GM18499 (cell line): ENCODE data around the gene ADGRG2.

Source experiments
- ATAC-seq: cut with Tn5 transposase; IDR thresholded peaks from one replicate; pipeline ENCODE4 v1.9.1; 2021; ENCODE audit warnings: moderate number of reproducible peaks; ENCODE audit not compliant: insufficient read depth, unreplicated experiment

The ADGRG2 gene

DNA sequence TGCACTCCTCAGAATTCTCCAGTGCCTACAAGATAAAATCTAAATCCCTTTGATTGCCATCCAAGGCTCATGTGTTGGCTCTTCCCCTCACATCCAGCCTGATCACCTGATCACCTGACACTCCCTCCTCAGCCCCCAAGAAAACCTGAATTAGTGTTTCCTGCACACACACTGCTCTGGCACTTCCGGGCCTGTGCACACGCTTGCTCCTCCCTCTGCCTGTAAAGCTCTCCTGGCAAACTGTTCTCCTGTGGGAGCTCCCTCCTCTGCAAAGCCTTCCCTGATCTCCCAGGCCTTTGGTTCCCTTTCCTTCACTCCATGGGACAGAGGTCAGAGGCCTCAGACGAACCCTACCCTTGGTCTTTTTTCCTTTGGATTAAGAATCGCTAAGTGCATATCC is 158.2 kb downstream of the ADGRG2 start:
- ATAC-seq = no peak

DNA sequence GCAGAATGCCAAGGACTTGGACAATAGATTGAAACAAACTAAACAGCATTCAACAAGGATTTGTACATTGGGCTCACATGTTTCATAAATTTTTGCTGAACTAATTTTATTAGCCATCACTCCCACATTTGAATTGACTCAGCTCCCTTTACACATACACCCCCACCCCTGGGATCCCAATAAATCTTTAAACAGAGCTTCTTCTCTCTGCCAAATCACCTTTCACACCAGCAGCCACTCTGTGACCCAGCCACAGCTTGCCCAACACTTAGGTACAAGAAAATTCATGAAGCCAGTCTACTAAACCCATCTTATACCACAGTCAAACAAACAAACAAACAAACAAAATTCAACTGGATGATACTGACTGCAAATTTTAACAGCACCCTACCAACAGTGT is 159.9 kb downstream of the ADGRG2 start:
- no peak for ATAC-seq

DNA sequence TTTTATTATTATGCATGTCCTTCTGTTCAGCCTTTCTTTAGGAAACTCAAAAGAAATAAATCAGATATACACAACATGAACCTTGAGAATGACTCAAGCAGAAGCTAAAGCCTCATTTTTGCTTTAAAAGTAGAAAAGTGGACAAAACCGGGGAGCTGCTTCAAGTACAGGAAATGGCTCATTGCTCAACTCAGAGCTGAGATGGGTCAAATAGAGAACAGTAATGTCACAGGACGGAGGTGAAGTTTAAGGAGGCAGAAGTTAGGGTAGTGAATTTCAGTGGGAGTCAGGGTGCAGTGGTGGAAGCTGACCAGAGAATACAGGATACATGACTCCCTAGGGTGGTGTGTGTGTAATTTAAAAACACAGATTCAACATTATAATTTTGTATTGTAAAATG is 160.6 kb downstream of the ADGRG2 start:
- ATAC-seq = no peak

DNA sequence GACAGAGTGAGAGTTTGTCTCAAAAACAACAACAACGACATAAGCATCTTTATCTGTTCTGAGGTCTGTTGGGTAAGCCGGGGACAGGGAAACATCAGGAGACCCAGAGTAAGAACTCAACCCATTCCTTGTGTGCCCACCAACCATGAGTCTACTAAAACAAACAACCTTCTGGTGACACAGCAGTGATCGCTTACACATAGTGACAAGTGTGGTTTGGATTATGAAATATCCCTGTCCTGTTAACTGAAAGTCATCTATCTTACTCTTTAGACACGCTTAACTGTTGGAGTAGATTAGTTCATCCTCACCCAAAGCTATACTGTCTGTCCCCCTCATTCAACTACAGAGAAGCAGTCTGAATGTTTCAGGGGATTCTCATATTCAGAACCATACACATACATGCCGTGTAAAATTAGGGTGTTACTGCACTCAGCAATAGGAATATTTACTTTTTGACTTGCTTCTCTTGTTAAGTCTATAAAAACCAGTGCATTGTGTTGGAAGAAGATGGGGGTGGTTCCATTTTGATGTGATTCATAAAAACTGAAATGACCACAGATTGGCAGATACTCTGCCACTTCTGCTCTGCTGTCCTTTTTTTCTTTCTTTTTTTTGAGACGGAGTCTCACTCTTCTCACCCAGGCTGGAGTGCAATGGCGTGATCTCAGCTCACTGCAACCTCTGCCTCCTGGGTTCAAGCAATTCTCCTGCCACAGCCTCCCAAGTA is 165.8 kb downstream of the ADGRG2 start:
- ATAC-seq = no peak

DNA sequence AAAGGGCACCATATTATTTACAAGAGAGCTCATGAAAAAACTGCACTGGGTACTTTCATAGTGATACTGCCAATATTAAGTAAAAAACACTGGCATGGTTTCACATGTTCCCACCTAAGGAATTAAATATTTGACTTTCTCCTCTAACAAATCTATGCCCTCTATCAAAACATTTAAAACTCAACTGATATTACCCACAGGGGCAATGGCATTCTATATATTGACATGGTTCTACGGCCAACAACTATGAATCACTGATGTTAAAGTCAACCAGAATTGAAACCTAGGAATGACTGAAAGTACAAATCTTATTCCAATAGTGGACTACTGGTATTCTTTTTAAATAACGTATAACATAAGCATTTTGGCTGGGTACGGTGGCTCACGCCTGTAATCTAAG is 166.6 kb downstream of the ADGRG2 start:
- no peak for ATAC-seq

DNA sequence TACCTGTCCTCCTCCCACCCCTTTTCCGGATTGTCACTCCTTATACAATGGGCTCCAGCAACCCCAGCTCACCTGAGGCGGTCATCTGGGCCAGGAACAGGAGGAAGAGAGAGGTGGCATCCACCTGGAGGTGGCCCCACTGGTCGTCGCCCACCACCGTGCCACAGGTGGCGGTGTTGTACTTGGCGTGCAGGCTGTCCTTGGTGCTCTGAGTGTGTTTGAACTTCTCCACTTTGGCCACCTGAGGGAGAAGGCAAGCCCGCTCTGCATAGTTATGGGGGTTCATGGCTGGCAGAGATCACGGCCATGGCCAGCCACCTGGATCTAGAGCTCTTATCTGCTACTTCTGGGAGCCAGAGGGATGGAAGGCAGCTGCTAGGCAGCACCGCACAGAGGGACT is 171.2 kb downstream of the ADGRG2 start:
- no peak for ATAC-seq

DNA sequence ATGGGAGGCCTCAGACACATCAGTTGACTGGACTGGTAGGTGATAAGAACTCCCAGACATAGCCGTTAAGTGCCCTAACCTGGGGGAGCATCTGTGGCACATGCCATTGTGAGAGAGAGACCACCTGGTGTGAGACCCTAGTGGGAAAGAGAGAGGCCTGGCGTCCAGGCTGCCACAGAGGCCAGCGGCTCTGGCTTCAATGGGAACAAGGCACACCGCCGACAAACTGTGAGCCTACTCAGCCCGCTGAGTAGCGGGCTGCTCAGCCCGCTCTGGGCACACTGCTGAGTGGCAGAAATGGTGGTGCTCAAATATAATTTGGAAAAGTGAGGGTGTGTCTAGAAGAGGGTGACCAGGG is 172.3 kb downstream of the ADGRG2 start:
- ATAC-seq = no peak

DNA sequence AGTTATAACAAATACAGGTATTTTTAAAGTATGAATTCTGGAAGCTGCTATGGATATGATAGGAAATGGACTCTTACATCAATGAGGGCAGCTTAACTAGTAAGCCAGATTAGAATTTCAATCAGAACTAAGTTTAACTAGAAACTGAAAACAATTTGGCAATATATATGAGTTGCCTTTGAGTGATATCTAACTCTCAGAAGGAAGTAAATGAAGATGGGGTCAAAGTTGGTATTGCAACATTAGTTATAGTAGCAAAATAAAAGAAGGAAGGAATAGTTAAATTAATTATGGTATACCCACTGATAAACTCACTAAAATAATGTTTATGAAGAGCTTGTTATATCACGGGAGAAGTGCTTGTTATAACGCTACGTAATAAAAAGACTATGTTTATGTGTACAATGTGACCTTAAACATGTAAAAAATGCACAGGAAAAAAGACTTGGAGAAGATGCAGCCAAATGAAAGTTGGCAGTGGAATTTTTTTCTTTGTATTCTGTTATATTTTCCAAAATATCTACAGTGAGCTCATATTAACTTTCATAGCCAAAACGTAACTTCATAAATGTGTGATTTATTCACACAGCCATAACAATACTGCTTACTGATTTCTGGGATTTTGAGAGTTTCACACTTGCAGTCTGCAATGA is 172.9 kb downstream of the ADGRG2 start:
- ATAC-seq = no peak

DNA sequence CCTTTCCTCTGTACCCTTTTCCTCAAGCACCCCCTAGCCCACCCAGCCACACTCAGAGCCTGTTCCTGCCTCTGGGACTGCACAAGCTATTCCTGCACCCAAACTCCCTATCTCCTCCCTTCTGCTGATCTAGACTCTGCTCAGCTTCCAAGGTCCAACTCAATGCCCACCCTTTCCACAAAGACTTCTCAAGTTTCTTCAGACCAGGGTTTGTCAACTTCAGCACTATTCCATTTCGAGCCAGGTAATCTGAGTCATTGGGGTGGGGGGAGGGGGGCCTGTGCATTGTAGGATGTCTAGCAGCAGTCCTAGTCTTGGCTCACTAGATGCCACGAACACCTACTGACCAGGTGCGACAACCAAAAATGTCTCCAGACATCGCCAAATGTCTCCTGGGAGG is 175.7 kb downstream of the ADGRG2 start:
- ATAC-seq = no peak

DNA sequence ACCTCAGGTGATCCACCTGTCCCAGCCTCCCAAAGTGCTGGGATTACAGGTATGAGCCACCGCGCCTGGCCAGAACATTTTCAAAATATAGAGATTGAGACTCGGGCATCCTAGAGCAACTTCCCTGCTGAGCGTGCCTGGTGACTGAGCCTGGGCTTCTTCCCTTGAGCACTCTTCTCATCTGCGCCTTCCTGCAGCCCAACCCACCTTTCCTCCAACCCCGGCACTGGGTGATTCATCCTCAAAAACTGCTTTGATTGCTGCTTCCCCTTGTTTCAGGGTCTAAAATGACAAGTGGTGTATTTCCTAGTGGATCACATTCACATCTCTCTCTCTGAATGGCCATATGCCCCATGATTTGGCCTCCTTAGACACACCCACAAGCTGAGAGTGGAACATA is 176.1 kb downstream of the ADGRG2 start:
- ATAC-seq = no peak

DNA sequence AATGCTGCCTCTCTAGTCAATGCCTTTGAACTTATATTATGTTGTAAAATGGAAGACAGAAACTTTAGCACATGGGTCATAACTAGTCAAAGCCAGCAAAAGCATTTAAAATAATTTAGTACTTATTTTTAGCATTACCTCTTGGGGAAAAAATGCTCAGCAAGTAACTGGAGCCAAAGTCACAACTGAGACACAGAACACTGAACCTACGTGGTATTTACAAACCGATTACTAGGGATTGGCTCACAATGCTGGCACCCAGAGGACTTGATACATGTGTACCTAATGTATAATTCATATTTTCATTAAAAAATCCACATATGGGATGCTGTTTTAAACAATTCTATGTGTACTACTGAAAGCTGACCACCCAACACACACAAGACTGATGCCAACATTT is 176.8 kb downstream of the ADGRG2 start:
- ATAC-seq = no peak

DNA sequence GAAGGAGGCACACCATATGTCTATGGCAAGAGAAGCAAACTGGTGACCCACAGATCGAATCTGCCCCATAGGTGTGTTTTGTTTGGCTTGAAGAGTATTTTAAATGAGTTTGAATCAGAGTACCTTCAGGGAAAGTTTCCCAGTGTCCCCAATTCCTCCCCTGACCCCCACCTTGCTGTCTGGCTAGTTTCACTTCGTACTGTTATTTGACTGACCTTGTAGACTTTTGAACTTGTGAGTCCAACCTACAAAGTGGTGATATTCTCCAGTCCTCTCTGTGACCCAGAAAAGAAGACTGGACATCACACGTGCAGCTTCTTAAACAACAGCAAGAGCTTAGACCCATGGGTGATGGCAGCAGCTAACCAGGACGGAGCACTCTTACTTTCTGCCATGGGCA is 177.8 kb downstream of the ADGRG2 start:
- no peak for ATAC-seq

DNA sequence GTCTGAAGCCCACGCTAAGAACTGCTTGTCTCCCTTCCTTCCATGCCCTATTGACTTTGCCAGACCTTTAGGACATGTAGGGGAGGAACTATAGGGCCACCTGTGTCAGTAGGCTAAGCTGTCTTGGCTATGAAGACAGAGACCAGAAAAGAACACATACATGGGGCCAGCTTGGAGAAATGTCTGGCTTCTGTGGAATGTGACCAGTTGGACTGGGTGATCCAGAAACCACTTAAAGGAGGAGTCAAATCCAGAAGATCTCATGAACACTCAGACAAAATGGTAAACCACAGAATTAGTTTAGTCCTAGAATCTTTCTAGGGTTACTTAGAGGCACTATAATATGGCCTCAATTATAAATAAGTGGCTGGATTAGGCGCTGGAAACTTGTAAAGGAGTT is 180.4 kb downstream of the ADGRG2 start:
- no peak for ATAC-seq
